GM12878 (cell line): ENCODE data around the gene TRMO. TPM values are rescaled to one million over a fixed set of nuclear protein-coding genes. Genes with fewer than 3 reads are reported as not detected.

ENCODE experiments used
- IRF4 ChIP-seq: IDR thresholded peaks from 2 replicates; pipeline ENCODE4 v1.6.1; 2011; ENCODE audit warnings: low read depth, low read length
- JUND ChIP-seq: IDR thresholded peaks from 2 replicates; pipeline ENCODE4 v1.6.1; 2012; ENCODE audit warnings: low read depth, mild to moderate bottlenecking, low read length, improper control_type of control experiment, moderate library complexity
- RB1 ChIP-seq: fragments of 450-650 bp; formaldehyde crosslinking; IDR thresholded peaks from 2 replicates; pipeline ENCODE4 v1.6.1; 2017; ENCODE audit warnings: mild to moderate bottlenecking, borderline replicate concordance
- TBL1XR1 ChIP-seq: IDR thresholded peaks from 2 replicates; pipeline ENCODE4 v1.6.1; 2012; ENCODE audit warnings: low read depth, low read length, improper control_type of control experiment
- ZBED1 ChIP-seq: IDR thresholded peaks from 2 replicates; pipeline ENCODE4 v1.6.1; 2016; ENCODE audit warnings: borderline replicate concordance
- ZNF274 ChIP-seq: IDR thresholded peaks from one replicate; pipeline ENCODE4 v1.8.0; 2011; ENCODE audit not compliant: insufficient read length, insufficient read depth
- polyA plus RNA-seq, 11 experiments: library from polyadenylated mRNA; depleted of rRNA in 4 of 11; unstranded in 6 of 11; stranded (reverse) in 5 of 11; fragments of >200 nt; fragmentation: Nextera tagmentation in 4 of 11; fragmentation: Illumina TruSeq in 1 of 11; extraction: Ambion mirVana in 4 of 11; extraction: Trizol in 1 of 11; gene quantifications; 1 replicate in 1 of 11; 2 replicates in 10 of 11; pipeline versions ENCODE4 v1.2.1 to v1.2.3, GENCODE V29; 2011 to 2016; ENCODE audit warnings: inconsistent platforms in 2 of 11, missing spikeins in 2 of 11, low read depth in 1 of 11
- total RNA-seq, 4 experiments: library from RNA; depleted of rRNA in 3 of 4; stranded (reverse); fragments of >200 nt in 3 of 4; fragmentation: Illumina TruSeq in 1 of 4; extraction: Trizol in 1 of 4; gene quantifications; 2 replicates each; pipeline versions ENCODE4 v1.2.1 to v1.2.3, GENCODE V29; 2013 to 2021
- TF ChIP-seq, protein P1 (sequence below): IDR thresholded peaks from 2 replicates; pipeline ENCODE4 v1.6.1; 2012; ENCODE audit warnings: improper control_type of control experiment, low read depth, low read length; ENCODE audit not compliant: insufficient replicate concordance
- TF ChIP-seq, protein P2 (sequence below): IDR thresholded peaks from 2 replicates; pipeline ENCODE4 v1.6.1; 2011; ENCODE audit warnings: borderline replicate concordance, low read depth, mild to moderate bottlenecking, moderate library complexity, low read length; ENCODE audit not compliant: insufficient read depth, poor library complexity, severe bottlenecking
- TF ChIP-seq, protein P3 (sequence below): IDR thresholded peaks from 2 replicates; pipeline ENCODE4 v1.6.1; 2012; ENCODE audit warnings: low read length, inconsistent platforms
- TF ChIP-seq, protein P4 (sequence below): fragments of 450-650 bp; IDR thresholded peaks from 2 replicates; pipeline ENCODE4 v1.6.1; 2016; ENCODE audit warnings: mild to moderate bottlenecking
- TF ChIP-seq, protein P5 (sequence below): fragments of 450-650 bp; IDR thresholded peaks from 2 replicates; pipeline ENCODE4 v1.6.1; 2016; ENCODE audit warnings: mild to moderate bottlenecking, moderate library complexity, borderline replicate concordance

Gene TRMO
- total and polyA plus RNA-seq, 10 of the 15 experiments (the other 5 are each of a cell fraction or from before 2014, with no cell fraction given): 5.8 to 23.6 (median 15.3) TPM

DNA sequence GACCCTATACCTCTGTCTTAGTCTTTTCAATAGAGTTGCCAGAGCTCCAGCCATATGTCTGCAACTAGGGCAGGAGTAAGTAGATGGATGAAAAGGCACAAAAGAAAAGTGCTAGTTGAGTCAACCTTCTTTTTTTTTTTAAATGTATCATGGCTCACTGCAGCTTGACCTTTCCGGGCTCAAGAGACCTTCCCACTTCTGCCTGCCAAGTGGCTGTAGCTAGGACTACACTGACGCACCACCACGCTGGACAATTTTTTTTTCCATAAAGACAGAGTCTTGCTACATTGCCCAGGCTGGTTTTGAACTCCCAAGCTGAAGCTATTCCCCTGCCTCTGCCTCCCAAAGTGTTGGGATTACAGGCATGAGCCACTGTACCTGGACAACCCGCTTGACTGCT is 42.0 kb downstream of the TRMO start (continued):
- TF ChIP-seq, protein P1, sequence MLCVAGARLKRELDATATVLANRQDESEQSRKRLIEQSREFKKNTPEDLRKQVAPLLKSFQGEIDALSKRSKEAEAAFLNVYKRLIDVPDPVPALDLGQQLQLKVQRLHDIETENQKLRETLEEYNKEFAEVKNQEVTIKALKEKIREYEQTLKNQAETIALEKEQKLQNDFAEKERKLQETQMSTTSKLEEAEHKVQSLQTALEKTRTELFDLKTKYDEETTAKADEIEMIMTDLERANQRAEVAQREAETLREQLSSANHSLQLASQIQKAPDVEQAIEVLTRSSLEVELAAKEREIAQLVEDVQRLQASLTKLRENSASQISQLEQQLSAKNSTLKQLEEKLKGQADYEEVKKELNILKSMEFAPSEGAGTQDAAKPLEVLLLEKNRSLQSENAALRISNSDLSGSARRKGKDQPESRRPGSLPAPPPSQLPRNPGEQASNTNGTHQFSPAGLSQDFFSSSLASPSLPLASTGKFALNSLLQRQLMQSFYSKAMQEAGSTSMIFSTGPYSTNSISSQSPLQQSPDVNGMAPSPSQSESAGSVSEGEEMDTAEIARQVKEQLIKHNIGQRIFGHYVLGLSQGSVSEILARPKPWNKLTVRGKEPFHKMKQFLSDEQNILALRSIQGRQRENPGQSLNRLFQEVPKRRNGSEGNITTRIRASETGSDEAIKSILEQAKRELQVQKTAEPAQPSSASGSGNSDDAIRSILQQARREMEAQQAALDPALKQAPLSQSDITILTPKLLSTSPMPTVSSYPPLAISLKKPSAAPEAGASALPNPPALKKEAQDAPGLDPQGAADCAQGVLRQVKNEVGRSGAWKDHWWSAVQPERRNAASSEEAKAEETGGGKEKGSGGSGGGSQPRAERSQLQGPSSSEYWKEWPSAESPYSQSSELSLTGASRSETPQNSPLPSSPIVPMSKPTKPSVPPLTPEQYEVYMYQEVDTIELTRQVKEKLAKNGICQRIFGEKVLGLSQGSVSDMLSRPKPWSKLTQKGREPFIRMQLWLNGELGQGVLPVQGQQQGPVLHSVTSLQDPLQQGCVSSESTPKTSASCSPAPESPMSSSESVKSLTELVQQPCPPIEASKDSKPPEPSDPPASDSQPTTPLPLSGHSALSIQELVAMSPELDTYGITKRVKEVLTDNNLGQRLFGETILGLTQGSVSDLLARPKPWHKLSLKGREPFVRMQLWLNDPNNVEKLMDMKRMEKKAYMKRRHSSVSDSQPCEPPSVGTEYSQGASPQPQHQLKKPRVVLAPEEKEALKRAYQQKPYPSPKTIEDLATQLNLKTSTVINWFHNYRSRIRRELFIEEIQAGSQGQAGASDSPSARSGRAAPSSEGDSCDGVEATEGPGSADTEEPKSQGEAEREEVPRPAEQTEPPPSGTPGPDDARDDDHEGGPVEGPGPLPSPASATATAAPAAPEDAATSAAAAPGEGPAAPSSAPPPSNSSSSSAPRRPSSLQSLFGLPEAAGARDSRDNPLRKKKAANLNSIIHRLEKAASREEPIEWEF: no peak
- TF ChIP-seq ZNF274: no peak
- TF ChIP-seq, protein P2, sequence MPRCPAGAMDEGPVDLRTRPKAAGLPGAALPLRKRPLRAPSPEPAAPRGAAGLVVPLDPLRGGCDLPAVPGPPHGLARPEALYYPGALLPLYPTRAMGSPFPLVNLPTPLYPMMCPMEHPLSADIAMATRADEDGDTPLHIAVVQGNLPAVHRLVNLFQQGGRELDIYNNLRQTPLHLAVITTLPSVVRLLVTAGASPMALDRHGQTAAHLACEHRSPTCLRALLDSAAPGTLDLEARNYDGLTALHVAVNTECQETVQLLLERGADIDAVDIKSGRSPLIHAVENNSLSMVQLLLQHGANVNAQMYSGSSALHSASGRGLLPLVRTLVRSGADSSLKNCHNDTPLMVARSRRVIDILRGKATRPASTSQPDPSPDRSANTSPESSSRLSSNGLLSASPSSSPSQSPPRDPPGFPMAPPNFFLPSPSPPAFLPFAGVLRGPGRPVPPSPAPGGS: no peak
- no peak for TF ChIP-seq RB1
- TF ChIP-seq, protein P3, sequence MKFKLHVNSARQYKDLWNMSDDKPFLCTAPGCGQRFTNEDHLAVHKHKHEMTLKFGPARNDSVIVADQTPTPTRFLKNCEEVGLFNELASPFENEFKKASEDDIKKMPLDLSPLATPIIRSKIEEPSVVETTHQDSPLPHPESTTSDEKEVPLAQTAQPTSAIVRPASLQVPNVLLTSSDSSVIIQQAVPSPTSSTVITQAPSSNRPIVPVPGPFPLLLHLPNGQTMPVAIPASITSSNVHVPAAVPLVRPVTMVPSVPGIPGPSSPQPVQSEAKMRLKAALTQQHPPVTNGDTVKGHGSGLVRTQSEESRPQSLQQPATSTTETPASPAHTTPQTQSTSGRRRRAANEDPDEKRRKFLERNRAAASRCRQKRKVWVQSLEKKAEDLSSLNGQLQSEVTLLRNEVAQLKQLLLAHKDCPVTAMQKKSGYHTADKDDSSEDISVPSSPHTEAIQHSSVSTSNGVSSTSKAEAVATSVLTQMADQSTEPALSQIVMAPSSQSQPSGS: no peak
- TF ChIP-seq JUND: no peak
- TF ChIP-seq IRF4: no peak
- no peak for TF ChIP-seq TBL1XR1
- TF ChIP-seq, protein P4, sequence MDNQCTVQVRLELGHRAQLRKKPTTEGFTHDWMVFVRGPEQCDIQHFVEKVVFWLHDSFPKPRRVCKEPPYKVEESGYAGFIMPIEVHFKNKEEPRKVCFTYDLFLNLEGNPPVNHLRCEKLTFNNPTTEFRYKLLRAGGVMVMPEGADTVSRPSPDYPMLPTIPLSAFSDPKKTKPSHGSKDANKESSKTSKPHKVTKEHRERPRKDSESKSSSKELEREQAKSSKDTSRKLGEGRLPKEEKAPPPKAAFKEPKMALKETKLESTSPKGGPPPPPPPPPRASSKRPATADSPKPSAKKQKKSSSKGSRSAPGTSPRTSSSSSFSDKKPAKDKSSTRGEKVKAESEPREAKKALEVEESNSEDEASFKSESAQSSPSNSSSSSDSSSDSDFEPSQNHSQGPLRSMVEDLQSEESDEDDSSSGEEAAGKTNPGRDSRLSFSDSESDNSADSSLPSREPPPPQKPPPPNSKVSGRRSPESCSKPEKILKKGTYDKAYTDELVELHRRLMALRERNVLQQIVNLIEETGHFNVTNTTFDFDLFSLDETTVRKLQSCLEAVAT: no peak
- TF ChIP-seq ZBED1: no peak
- TF ChIP-seq, protein P5, sequence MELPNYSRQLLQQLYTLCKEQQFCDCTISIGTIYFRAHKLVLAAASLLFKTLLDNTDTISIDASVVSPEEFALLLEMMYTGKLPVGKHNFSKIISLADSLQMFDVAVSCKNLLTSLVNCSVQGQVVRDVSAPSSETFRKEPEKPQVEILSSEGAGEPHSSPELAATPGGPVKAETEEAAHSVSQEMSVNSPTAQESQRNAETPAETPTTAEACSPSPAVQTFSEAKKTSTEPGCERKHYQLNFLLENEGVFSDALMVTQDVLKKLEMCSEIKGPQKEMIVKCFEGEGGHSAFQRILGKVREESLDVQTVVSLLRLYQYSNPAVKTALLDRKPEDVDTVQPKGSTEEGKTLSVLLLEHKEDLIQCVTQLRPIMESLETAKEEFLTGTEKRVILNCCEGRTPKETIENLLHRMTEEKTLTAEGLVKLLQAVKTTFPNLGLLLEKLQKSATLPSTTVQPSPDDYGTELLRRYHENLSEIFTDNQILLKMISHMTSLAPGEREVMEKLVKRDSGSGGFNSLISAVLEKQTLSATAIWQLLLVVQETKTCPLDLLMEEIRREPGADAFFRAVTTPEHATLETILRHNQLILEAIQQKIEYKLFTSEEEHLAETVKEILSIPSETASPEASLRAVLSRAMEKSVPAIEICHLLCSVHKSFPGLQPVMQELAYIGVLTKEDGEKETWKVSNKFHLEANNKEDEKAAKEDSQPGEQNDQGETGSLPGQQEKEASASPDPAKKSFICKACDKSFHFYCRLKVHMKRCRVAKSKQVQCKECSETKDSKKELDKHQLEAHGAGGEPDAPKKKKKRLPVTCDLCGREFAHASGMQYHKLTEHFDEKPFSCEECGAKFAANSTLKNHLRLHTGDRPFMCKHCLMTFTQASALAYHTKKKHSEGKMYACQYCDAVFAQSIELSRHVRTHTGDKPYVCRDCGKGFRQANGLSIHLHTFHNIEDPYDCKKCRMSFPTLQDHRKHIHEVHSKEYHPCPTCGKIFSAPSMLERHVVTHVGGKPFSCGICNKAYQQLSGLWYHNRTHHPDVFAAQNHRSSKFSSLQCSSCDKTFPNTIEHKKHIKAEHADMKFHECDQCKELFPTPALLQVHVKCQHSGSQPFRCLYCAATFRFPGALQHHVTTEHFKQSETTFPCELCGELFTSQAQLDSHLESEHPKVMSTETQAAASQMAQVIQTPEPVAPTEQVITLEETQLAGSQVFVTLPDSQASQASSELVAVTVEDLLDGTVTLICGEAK: no peak
- TF ChIP-seq, all 136 proteins: peak for 0
